CMK (cell line): ENCODE data around the gene TOM1L1.

Source experiments
- DNase-seq: peaks from one replicate; pipeline ENCODE4 v3.0.0-alpha.2; 2010; ENCODE audit warnings: low read depth

Gene TOM1L1

DNA sequence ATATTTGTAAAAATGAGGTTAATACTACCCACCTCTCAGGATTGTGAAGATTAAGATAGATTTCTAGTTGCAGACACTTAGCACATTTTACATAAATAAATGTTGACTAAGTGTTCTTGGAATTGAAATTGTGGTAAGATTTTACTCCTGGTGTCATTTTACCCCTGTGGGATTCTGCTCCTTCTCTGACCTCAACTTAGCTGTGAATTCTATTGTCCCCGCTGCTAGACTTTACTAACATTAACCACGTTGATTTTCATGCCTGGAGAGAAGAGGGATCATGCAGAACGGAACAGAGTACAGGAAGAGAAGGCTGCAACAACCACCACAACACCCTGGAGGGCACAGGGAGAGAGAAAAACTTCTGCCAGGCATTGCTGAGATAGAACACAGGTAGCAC lies 2.1 kb upstream of the TOM1L1 start:
- no peak for DNase-seq

DNA sequence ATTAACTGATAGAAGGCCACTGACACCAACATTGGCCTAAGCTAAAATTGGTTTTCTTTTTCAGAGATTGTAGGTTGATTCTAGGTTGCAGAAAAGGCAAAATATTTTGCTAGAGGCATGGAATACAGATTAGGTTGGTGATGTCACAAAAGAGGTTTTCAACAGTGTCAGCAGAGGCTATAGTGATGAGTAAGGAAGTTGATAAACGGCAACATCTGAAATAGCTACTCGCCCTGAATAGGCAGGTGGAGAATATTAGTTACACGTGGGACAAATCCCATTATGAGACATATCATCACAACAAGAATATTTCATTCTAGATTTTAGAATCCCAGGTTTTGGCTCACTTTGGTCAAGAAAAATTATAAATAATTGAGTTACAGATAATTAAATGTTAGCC lies 1.5 kb upstream of the TOM1L1 start:
- DNase-seq: no peak

DNA sequence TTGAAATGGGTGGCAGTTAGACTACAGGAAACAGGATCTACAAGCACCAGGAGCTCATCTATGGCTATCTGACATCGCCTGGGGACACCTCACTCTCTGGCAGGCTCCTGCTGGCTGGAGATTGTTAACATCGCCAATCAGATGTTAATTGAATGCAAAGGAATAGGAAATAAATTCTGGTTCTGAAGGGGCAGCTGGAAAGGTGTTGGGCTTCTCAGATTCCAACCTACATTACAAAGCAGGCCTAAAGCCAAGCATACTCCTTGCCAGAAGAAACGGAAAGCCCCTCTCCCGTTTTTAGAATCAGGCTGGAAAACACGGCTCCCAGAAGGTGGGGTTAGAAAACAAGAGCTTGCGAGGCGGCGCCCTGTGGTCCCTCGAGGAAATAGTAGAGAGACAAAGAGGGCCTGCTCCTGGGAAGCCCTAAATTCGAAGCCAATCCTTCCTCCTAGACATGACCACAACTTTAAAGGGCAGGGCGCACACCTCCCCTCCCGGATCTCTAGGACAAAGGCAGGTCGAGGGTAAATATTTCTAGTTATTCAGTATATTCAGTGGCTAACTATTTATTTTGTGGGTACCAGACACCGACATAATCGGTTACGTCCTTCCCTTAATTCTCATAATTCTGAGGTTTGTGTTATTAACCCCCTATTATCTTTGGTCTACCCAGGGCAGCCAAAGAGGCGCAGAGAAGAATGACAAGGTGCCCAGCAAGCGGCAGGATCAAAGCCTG lies 763 bp upstream of the TOM1L1 start:
- no peak for DNase-seq

DNA sequence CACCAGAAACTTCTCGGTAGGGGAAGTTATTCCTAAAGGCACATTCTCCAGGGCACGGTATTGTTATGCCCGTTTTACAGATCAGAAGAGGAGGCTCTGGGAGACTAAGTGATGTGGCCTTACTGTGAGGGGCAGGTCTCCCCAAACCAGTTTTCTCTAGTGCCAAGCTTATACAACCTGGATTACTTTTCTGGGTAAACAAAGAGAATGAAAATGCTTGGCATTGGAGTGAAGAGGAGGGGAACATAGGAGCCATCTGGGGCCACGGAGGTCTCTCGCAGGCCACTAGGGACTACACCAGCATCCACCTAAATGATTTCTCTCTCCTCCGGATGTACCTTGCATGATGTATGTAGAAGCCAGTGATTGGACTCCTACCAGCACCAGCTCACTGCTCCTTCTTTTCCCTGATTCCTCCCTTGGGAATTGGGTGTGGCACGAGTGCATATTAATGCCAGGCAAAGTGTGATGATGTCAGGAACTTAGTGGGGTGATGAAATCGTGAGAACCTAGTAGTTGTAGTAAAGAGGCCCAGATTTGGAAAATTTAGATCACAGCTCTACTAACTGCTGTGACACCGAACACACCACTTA lies 674 bp downstream of the TOM1L1 start:
- no peak for DNase-seq

DNA sequence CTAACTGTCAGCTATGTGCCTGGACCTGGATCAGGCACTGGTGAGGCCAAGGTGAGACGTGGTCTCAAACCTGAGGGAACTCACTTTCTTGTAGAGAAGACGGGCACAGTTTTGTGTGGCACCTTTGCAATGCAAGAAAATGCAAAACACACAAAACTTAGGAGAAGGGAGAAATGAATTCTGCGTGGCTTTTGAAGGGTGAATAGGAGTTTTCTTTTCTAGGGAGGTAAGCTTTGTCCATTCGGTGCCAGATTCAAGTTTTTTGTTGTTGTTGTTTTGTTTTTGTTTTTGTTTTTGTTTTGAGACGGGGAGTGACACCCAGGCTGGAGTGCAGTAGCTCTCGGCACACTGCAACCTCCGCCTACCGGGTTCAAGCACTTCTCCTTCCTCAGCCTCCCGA lies 1.4 kb downstream of the TOM1L1 start:
- DNase-seq: no peak

DNA sequence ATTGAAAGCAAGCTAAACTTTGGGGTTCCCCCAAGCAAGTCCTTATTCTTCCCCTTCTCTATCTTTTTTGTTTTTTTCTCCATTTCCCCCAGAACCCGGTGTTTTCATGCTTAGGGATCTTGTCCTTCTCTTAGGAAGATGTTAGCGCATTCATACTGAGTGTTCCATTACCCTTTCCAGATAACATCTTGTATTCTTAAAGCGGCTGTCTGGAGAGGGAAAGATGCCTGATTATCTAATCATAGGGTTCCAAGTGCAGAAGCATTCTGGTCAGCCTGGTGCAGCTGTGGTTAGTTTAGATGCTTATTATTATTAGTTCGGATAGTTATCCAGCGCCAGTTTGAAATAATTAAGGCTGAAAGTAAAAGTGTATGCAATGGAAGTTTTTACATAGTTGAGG lies 2.0 kb downstream of the TOM1L1 start:
- DNase-seq: no peak

DNA sequence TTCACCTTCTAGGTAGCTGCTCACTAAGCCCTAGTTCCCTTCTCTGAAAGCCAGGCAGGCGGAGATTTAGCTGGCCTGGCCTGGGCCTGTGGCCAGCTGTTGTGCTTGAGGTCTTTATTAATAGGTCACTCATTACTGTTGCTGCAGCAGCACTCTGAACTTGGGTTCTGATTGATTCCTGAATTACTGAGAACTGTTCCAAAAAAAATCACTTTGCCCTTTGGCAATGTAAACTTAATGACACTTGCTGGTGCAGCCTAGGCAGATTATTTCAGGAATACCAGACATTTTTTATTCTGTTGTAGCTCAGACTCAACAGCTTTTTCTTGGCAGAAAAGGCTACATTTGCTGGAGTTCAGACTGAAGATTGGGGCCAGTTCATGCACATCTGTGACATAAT lies 2.7 kb downstream of the TOM1L1 start:
- DNase-seq: no peak

DNA sequence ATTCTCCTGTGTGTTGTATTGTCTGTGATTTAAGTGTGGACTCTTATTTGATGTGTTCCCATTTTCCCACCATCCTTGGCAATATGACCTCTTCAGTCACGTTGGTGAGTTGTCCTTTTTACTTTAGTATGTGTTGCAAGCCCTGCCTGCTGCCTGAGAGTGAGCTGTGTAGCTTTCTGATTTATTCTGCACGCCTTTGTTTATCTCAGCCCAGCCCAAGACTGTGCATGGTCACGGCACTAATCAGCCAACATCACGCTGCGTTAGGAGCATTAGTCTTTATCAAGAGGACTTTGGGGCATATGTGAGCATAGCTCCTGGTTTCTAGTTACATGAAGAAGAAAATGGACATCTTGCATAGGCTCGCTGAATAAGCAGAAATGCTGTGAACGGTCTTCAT lies 6.0 kb downstream of the TOM1L1 start:
- no peak for DNase-seq

DNA sequence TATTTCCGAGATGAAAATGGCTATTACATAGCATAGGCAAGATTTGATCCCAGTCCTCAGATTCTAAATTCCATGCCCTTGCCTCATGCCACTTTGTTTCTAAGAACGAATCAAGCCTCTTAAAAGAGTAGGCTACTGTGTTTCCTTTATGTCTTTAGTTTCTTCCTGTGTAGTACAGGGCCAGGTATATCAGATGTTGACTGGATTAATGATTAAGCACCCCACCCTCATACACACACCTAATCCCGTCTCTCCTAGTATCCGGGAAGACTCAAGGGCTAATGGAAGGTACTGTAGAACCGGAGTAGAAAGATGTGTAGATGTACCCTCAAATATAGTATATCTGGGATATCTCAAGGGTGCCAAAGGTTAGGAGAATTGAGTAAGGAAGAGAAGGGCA lies 6.7 kb downstream of the TOM1L1 start:
- DNase-seq: no peak

DNA sequence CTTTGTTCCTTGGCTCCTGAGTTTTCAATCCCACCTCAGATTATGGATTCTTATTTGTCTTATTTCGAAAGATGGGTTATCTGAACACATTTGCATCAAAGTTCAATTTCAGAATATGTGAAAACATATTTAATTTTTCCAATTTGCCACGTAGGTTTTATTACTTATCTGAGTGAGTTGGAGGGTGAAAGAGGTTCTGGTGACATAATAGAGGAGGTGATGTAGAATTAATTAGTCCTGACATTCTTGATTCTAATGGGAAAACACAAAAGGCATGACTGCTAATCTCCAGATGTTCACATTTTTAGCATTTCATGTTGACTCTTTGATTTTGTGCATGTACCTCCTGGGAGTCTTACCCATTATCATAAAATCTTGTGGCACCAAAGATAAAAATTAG lies 9.1 kb downstream of the TOM1L1 start:
- no peak for DNase-seq

DNA sequence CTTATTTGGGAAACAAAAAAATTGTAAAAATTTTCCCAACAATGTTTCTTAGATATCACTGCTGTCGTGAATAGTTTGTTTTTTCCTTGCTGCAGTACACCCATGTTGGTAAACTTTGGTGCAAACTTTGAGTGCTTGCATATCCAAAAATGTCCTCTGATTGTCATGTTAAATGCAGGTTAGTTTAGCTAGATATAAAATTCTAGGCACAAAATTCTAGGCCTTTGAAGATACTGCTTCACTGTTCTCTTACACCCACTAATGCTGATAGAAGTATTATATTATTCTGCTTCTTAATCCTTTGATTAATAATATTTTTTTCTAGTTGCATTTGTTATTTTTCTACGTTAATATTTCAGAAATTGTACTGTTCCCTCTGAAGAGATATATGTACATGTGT lies 16.1 kb downstream of the TOM1L1 start:
- DNase-seq: no peak

DNA sequence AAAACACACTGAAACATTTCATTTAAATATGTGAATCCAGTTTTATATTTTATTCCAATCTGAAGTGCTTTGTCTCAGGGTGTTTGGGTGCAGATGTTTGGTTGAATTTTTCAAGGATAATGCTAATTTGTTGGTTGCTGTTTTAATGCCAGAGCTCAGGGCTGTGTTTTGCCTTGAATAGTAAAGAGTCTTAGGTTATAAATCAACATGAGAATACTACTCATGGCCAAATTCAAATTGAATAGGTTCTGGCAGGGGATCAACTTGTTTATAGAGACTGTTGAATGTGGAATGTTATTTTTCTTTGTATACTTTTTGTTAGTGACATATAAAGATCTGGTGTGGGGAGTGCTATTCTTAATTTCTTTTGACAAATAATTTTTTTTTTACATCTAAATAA lies 18.8 kb downstream of the TOM1L1 start:
- DNase-seq: no peak

DNA sequence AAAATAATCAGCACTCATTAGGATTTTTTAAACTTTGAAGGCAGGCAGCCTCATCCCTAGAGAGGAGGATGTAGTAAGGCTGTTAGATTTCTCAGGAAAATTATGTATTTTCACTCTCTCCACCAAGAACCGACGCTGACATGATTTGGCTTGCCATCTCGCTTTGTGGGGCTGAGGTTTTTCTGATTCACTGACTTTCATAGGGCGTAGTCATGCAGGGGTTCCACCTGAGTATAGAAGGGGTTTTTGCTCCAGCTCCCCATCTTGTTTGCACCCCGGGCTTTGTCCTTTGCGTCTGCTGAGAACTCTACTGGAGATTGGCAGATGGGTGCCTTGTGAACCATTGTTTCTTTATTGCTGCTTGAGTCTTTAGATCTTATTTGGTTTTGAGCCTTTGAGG lies 20.2 kb downstream of the TOM1L1 start:
- DNase-seq: no peak

DNA sequence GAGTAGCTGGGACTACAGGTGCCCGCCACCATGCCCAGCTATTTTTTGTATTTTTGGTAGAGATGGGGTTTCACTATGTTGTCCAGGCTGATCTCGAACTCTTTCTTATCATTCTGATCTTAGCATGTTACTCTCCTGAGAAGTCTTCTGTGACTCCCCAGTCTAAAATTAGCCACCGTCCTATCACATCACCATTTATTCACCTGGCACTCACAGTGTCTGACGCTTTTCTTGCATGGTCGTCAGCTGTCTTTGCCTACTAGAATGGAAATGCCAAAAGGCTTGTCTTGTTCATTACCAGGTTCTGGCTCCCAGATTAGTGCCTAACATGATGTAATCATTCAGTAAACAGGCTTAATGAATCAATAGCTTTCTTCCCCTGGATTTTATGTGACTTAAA lies 23.8 kb downstream of the TOM1L1 start:
- no peak for DNase-seq

DNA sequence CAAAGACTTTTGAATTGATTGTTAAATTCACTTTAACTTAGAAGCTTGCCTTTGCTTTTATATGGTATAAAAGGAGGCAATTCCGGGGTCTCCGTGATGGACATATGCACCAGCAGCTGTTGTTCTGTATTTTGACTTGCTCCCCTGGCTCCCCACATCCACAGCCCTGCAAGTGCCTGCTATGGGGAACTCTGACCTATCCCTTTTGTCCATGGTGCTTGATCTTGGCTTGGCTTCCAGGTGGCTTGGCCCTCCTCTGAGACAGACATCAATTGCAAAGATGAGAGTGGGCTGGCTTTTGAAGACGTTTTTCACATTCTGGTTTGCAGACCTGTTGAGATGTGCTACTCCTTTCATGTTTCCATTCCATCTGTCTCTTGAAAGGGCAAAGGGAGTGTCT lies 26.9 kb downstream of the TOM1L1 start:
- no peak for DNase-seq

DNA sequence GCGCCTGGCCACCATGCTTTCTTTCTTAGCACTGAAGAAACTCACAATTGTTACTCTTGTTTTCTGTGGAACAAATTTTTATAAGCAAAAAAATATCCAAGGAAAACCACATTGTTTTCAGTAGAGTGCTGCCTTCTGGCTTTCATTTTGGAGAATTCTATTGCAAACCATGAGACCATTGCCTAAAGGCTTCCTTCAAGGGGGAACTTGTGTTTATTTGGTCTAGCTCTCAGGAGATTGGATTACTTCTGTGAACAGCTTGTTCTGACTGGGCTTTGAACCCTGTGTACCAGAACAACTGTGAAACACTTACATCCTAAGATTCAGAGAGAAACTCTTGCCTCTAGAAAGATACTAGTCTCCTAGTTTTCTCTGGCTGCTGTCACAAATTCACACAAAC lies 32.1 kb downstream of the TOM1L1 start:
- no peak for DNase-seq

DNA sequence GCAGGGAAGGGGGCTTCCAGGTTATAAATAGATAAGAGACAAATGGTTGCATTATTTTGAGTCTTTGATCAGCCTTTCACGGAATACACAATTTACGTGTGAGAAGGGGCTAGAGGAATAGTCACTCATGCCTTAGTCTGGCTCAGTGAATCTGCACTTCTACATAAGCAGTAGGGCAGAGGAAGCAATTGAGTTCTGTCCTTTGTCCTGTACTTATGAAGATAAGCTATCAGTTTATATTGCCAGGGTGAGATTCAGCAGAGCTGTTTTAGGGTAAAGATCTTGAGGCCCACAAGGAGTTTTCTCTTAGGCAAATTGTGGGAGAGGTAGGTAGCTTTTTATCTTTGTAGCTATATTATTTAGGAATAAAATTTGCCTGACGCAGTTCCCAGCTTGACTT lies 33.3 kb downstream of the TOM1L1 start:
- peak; percentile 3 for DNase-seq

DNA sequence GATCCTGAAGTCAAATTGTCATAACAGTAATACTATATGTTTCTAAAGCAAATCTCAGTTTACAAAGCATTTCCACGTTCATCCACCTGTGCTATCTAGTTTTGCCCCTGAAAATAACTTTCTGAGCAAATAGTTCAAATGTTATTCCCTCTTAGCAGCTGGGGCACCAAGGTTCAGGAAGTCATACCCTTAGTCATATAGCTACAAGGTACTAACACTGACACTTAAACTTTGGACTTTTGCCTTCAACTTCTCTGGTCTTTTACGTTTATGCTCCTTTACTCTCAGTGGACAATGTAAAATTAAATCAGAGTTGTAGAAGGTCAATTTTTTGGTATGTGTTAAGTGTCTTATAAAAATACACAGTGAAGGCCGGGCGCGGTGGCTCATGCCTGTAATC lies 34.8 kb downstream of the TOM1L1 start:
- DNase-seq: no peak

DNA sequence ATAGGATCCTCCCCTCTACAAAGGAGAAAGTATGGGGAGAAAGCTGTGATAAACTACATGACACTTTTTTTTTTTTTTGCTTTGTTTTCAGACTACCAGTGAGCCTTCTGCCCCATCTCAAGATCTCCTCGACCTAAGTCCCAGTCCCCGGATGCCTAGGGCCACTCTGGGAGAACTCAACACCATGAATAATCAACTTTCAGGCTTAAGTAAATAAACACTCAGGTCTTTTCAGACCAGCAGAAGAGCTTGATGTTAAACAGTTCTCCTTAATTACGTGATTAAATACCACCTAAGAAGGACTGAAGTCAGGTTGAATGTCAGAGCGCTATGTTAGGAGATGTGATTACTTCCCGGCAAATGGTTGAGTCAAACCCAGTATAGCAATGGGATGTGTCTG lies 36.4 kb downstream of the TOM1L1 start:
- no peak for DNase-seq

DNA sequence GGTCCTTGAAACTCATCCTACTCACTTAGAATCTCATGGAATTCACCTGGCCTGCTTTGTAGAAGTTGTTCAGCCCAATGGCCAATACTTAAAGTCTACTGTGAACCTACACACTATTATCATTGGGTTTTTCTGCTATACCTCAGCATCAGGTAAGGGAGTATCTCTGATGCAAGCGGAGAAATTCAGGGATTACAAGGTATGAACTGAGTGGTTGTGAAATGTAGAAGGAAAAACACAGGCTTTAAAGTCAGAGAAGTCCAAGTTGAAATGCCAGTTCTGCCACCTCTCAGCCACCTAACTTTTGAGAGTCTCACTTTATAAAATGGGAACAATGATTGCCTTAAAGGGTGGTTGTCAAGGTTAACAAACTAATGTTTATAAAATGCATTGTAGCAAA lies 36.8 kb downstream of the TOM1L1 start:
- DNase-seq: no peak

DNA sequence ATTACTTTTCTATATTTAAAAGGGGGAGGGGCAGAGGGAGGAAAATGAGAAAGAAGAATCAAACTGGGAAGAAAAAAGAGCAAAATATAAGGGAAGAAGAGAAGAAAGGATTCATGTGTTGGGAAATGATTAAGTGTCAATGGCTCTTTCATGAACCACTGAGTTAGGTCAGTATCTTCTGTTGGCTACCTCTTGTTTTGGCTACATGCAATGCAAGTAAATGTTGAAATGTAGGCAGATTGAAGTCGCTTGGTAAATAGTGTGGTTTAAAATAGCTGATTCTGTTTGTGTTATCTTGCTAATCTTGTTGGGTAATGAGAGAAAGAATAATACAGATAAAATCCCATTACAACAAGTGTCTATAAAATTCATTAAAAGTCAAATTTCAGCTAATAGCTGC lies 40.6 kb downstream of the TOM1L1 start:
- DNase-seq: no peak

DNA sequence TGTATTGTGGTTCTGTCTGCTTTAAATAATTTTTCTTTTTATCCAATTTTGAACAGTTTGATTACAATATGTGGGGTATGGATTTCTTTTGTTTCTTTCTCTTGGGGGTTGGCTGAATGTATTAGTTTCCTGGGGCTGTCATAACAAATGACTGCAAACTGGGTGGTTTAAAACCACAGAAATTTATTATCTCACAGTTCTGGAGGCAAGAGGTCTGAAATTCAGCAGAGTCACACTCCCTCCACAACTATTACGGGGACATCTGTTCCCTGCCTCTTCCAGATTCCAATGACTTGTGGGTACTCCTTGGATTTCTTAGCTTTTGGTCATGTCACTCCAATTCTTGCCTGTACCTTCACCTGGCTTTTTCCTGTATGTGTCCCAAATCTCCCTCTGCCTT lies 44.1 kb downstream of the TOM1L1 start:
- no peak for DNase-seq

DNA sequence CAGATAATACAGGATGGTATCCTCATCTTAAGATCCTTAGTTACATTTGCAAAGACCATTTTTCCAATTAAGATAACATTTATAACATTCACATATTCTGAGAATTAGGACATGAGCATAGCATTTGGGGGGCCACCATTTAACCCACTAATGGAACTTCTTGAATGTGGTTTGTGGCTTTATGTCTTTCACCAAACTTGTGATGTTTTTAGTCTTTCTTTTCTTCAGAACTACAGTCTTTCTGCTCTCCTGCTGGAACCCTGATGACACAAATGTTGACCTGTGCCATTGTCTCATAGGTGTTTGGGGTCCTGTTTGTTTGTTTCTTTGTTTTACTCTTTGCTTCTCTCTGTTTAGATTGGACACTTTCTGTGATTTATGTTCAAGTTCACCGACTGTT lies 44.6 kb downstream of the TOM1L1 start:
- no peak for DNase-seq

DNA sequence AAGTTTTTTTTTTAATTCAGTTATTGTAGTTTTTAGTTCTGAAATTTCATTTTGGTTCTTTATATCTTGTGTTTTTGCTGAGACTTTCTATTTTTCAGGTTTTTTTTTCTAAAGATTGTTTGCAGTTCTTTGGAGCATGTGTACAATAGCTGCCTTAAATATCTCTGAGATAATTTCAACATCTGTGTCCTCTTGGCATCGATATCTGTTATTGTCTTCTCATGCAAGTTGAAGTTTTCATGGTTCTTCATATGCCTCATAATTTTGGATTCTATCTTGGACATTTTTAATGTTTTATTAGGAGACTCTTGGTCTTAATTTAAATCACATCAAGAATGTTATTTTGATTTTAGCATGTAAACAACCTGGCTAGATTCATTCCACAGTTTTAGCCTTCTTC lies 45.0 kb downstream of the TOM1L1 start:
- no peak for DNase-seq
